ENCODE data around the gene BLNK. TPM values are rescaled to one million over a fixed set of nuclear protein-coding genes. Genes with fewer than 3 reads are reported as not detected.

The BLNK gene
- total and polyA plus RNA-seq, 9 of the 15 experiments (the other 6 are each of a cell fraction or from before 2014, with no cell fraction given) = not detected

GRCh38 chr10:96283756-96284155 is 12.4 kb upstream of the BLNK start:
- TF ChIP-seq U2AF2 (optimal IDR thresholded peaks at IDR 0.05; ENCODE audit: low read depth, low read length) (no peak), ZNF507 (tag; conservative IDR thresholded peaks at IDR 0.05) (no peak), BHLHE40 (IDR thresholded peaks at IDR 0.05; ENCODE audit: low read length) (no peak), CBX5 (IDR thresholded peaks at IDR 0.05; ENCODE audit: borderline replicate concordance, low read depth) (no peak), KLF1 (tag; IDR thresholded peaks at IDR 0.05) (no peak)
- H3K79me2 ChIP-seq (ENCODE audit: control insufficient read depth, insufficient read depth, low read length) = no peaks in the 10 kb centered on the region

GRCh38 chr10:96283351-96283750 is 12.0 kb upstream of the BLNK start:
- Histone ChIP-seq H3K27me3 (ENCODE audit: control insufficient read depth in 2 of 2, insufficient read depth in 2 of 2, low read length in 2 of 2) (no peaks in the 10 kb centered on the region; a peak in 1 of 5 replicates), H3K36me3 (ENCODE audit: control insufficient read depth, insufficient read depth, low read length) (no peaks in the 10 kb centered on the region), H2AFZ (ENCODE audit: low read depth, low read length) (no peak overlapping the region), H3K4me2 (ENCODE audit: insufficient read depth, low read length) (no peak overlapping the region), H3K4me3 (no peak overlapping the region), H3K27ac (ENCODE audit: extremely low read depth, low read depth, low read length) (no peak overlapping the region), H3K9ac (ENCODE audit: insufficient read depth in 1 of 2, low read depth in 2 of 2, low read length in 2 of 2) (no peak overlapping the region), H3K79me2 (ENCODE audit: control insufficient read depth, insufficient read depth, low read length) (no peaks in the 10 kb centered on the region), H3K9me1 (ENCODE audit: control insufficient read depth, insufficient read depth, low read length) (no peaks in the 10 kb centered on the region), H3K4me1 (replicated peaks in 1 of 2; ENCODE audit: control insufficient read depth in 2 of 2, insufficient read depth in 2 of 2, low read length in 2 of 2) (no peaks in the 10 kb centered on the region), H3K9me3 (replicated peaks; ENCODE audit: control insufficient read depth, insufficient read depth, low read depth, low read length) (no peaks in the 10 kb centered on the region), H4K20me1 (replicated peaks; ENCODE audit: control insufficient read depth, insufficient read depth, low read length) (no peaks in the 10 kb centered on the region)
- no TSS peak for BruUV-seq (replicated peaks)
- in situ Hi-C loops (cut with MboI) (no loop called here), intact Hi-C loops (cut with micrococcal nuclease) (no loop called here)
- FAIRE-seq (no peak), ATAC-seq (no peak), DNase-seq (ENCODE audit: extremely low read depth in 1 of 4, low spot score in 3 of 4) (no peak)
- TF ChIP-seq TCFL5 (CRISPR knock-in tag; conservative IDR thresholded peaks at IDR 0.05) = no peak
- TF ChIP-seq DIDO1 (tag; IDR thresholded peaks at IDR 0.05; ENCODE audit: low read depth) = no peak
- CTCF ChIA-PET (ENCODE audit: low intra/inter-chr PET ratio) = no interaction called here
- POLR2A ChIA-PET = no interaction called here
- WGBS (ENCODE audit: insufficient coverage, low coverage, missing lambda C conversion rate) = 5% methylated on average over 2 of the region's 2 CpGs

More at GRCh38 chr10:96283756-96284155, 12.4 kb upstream of the BLNK start:
- CTCF ChIA-PET (ENCODE audit: low intra/inter-chr PET ratio) = no interaction called here
- H3K9me1 ChIP-seq (ENCODE audit: control insufficient read depth, insufficient read depth, low read length) = no peaks in the 10 kb centered on the region
- H3K4me2 ChIP-seq (ENCODE audit: insufficient read depth, low read length) = no peak overlapping the region
- no peaks in the 10 kb centered on the region; a peak in 1 of 5 replicates for H3K27me3 ChIP-seq (ENCODE audit: control insufficient read depth in 2 of 2, insufficient read depth in 2 of 2, low read length in 2 of 2)
- WGBS (ENCODE audit: insufficient coverage, low coverage, missing lambda C conversion rate) = 0% methylated on average over 6 of the region's 6 CpGs
- DNase-seq (ENCODE audit: extremely low read depth in 1 of 4, low spot score in 3 of 4) (no peak), ATAC-seq (no peak), FAIRE-seq (no peak)
- intact Hi-C loops (cut with micrococcal nuclease) = no loop called here
- no TSS peak for BruUV-seq (replicated peaks)
- no peak overlapping the region for H2AFZ ChIP-seq (ENCODE audit: low read depth, low read length)
- H3K36me3 ChIP-seq (ENCODE audit: control insufficient read depth, insufficient read depth, low read length) = no peaks in the 10 kb centered on the region
- no peaks in the 10 kb centered on the region for H3K9me3 ChIP-seq (replicated peaks; ENCODE audit: control insufficient read depth, insufficient read depth, low read depth, low read length)
- POLR2A ChIA-PET = no interaction called here
- H3K9ac ChIP-seq (ENCODE audit: insufficient read depth in 1 of 2, low read depth in 2 of 2, low read length in 2 of 2) = no peak overlapping the region
- H3K4me1 ChIP-seq (replicated peaks in 1 of 2; ENCODE audit: control insufficient read depth in 2 of 2, insufficient read depth in 2 of 2, low read length in 2 of 2) = no peaks in the 10 kb centered on the region
- H4K20me1 ChIP-seq (replicated peaks; ENCODE audit: control insufficient read depth, insufficient read depth, low read length) = no peaks in the 10 kb centered on the region
- H3K27ac ChIP-seq (ENCODE audit: extremely low read depth, low read depth, low read length) = no peak overlapping the region
- H3K4me3 ChIP-seq = no peak overlapping the region
- in situ Hi-C loops (cut with MboI) = no loop called here

Measured in K562 (cell line).